ENCODE data around the gene PI4K2A.

Gene PI4K2A

GRCh38 chr10:97640174-97640867 is at the start of gene PI4K2A:
Gene PI4K2A (plus strand): TSS chr10:97640671. CDS start chr10:97640743, 72 bp downstream.
- DNase-seq: peak; percentile 66 to 99 (median 98)

GRCh38 chr10:97590748-97591495 is 49.5 kb upstream of the PI4K2A start:
- no peak for DNase-seq

GRCh38 chr10:97593421-97593820 is 47.0 kb upstream of the PI4K2A start:
- no peak for DNase-seq

GRCh38 chr10:97596101-97597082 is 44.1 kb upstream of the PI4K2A start:
- DNase-seq: peak in 5 of 51 donors; percentile 11 to 41 (median 21)

- no peak for DNase-seq
These were observed 42.7 kb upstream of the PI4K2A start for GRCh38 chr10:97597778-97598177.

GRCh38 chr10:97598407-97599271 is 41.8 kb upstream of the PI4K2A start:
- no peak for DNase-seq

- DNase-seq: no peak
These were observed 41.2 kb upstream of the PI4K2A start for GRCh38 chr10:97599272-97599619.

GRCh38 chr10:97600616-97601015 is 39.9 kb upstream of the PI4K2A start:
- DNase-seq: no peak

- DNase-seq: peak in 33 of 51 donors; percentile 12 to 80 (median 61)
These were observed 38.9 kb upstream of the PI4K2A start for GRCh38 chr10:97601268-97602215.

- peak in 27 of 51 donors; percentile 6 to 71 (median 35) for DNase-seq
These were observed 33.3 kb upstream of the PI4K2A start for GRCh38 chr10:97607095-97607636.

GRCh38 chr10:97608991-97609561 is 31.4 kb upstream of the PI4K2A start:
- DNase-seq: no peak

GRCh38 chr10:97611473-97611872 is 29.0 kb upstream of the PI4K2A start:
- DNase-seq: no peak

- peak in 2 of 51 donors; percentile 7 to 12 for DNase-seq
These were observed 28.1 kb upstream of the PI4K2A start for GRCh38 chr10:97612386-97612785.

- no peak for DNase-seq
These were observed 22.2 kb upstream of the PI4K2A start for GRCh38 chr10:97618285-97618684.

GRCh38 chr10:97618733-97619132 is 21.7 kb upstream of the PI4K2A start:
- DNase-seq: no peak

- DNase-seq: no peak
These were observed 17.2 kb upstream of the PI4K2A start for GRCh38 chr10:97623277-97623676.

- DNase-seq: no peak
These were observed 12.7 kb upstream of the PI4K2A start for GRCh38 chr10:97627731-97628130.

GRCh38 chr10:97628228-97628627 is 12.2 kb upstream of the PI4K2A start:
- DNase-seq: no peak

- DNase-seq: no peak
These were observed 11.2 kb upstream of the PI4K2A start for GRCh38 chr10:97629289-97629688.
